DND-41 (cell line): ENCODE results near the gene GGT5.

Source experiments
- ATAC-seq: fragments of 200-7000 bp; cut with Tn5 transposase; 3 replicates; pipeline ENCODE4 v1.9.1; 2021; ENCODE audit warnings: low read depth; ENCODE audit not compliant: insufficient read depth
- DNase-seq: peaks from one replicate; pipeline ENCODE4 v3.0.0-alpha.2; 2020
- H2AFZ ChIP-seq: 2 replicates; pipeline ENCODE4 v1.6.0; 2012; ENCODE audit warnings: low read depth, low read length
- H3K27ac ChIP-seq: 2 replicates; pipeline ENCODE4 v1.5.1; 2012; ENCODE audit warnings: low read length, inconsistent platforms
- H3K27me3 ChIP-seq: fragments of 200-600 bp; sonication (generic); 2 replicates; pipeline ENCODE4 v1.6.0; 2012; ENCODE audit warnings: low read length, mild to moderate bottlenecking, inconsistent platforms; ENCODE audit not compliant: insufficient read depth, poor library complexity
- H3K36me3 ChIP-seq: 2 replicates; pipeline ENCODE4 v1.5.1; 2012; ENCODE audit warnings: low read length, inconsistent platforms; ENCODE audit not compliant: insufficient read depth
- H3K4me1 ChIP-seq: 2 replicates; pipeline ENCODE4 v1.5.1; 2012; ENCODE audit warnings: mild to moderate bottlenecking, low read length; ENCODE audit not compliant: insufficient read depth
- H3K4me2 ChIP-seq: 2 replicates; pipeline ENCODE4 v1.6.0; 2012; ENCODE audit warnings: mild to moderate bottlenecking, moderate library complexity, low read length, inconsistent platforms; ENCODE audit not compliant: insufficient read depth
- H3K4me3 ChIP-seq, 2 experiments: fragments of 200-600 bp in 1 of 2; shearing (Covaris generic) in 1 of 2; 2 replicates each; pipeline ENCODE4 v1.5.1; 2012 to 2016; ENCODE audit warnings: inconsistent platforms in 2 of 2, low read length in 2 of 2, mild to moderate bottlenecking in 2 of 2, low read depth in 1 of 2, moderate library complexity in 1 of 2
- H3K79me2 ChIP-seq: 2 replicates; pipeline ENCODE4 v1.6.0; 2012; ENCODE audit warnings: low read length, inconsistent platforms; ENCODE audit not compliant: insufficient read depth
- H3K9ac ChIP-seq: 2 replicates; pipeline ENCODE4 v1.6.0; 2012; ENCODE audit warnings: low read depth, mild to moderate bottlenecking, inconsistent platforms, low read length, moderate library complexity
- H3K9me3 ChIP-seq: 2 replicates; pipeline ENCODE4 v1.5.1; 2012; ENCODE audit warnings: low read length, moderate library complexity, mild to moderate bottlenecking, inconsistent platforms; ENCODE audit not compliant: insufficient read depth, severe bottlenecking
- H4K20me1 ChIP-seq: 2 replicates; pipeline ENCODE4 v1.6.0; 2012; ENCODE audit warnings: low read length; ENCODE audit not compliant: insufficient read depth
- CTCF ChIP-seq: IDR thresholded peaks from 2 replicates; pipeline ENCODE4 v1.5.1; 2012; ENCODE audit warnings: borderline replicate concordance, low read length, moderate library complexity, mild to moderate bottlenecking; ENCODE audit not compliant: poor library complexity, severe bottlenecking; ENCODE audit errors: extremely low read depth
- EZH2 ChIP-seq: IDR thresholded peaks from 3 replicates; pipeline ENCODE4 v1.6.1; 2012; ENCODE audit warnings: borderline replicate concordance, low read depth, mild to moderate bottlenecking, moderate library complexity, low read length, inconsistent platforms; ENCODE audit not compliant: severe bottlenecking

GGT5 gene

GRCh38 chr22:24224468-24224867, 20.4 kb downstream of the GGT5 start:
- H3K9me3 ChIP-seq, result peaks cover 5% of the 10 kb centered on the region
- H3K4me2 ChIP-seq, result no peak overlapping the region
- H3K4me3 ChIP-seq, result no peak overlapping the region
- no peaks in the 10 kb centered on the region for H3K4me1 ChIP-seq
- no peak overlapping the region for H3K27ac ChIP-seq
- H2AFZ ChIP-seq, result no peak overlapping the region
- no peak overlapping the region for H3K9ac ChIP-seq
- no peaks in the 10 kb centered on the region for H3K27me3 ChIP-seq
- no peak for DNase-seq
- no peak for ATAC-seq
- H3K79me2 ChIP-seq, result no peaks in the 10 kb centered on the region
- H4K20me1 ChIP-seq, result no peaks in the 10 kb centered on the region
- no peaks in the 10 kb centered on the region for H3K36me3 ChIP-seq
- TF ChIP-seq CTCF (no peak), EZH2 (no peak)

- Histone ChIP-seq H3K36me3 (no peaks in the 10 kb centered on the region), H3K79me2 (no peaks in the 10 kb centered on the region), H3K27me3 (no peaks in the 10 kb centered on the region), H3K9me3 (peaks cover 2% of the 10 kb centered on the region), H3K4me1 (no peaks in the 10 kb centered on the region), H3K4me3 (no peak overlapping the region), H3K4me2 (no peak overlapping the region), H2AFZ (no peak overlapping the region), H3K9ac (no peak overlapping the region), H4K20me1 (no peaks in the 10 kb centered on the region), H3K27ac (no peak overlapping the region)
- ATAC-seq (no peak), DNase-seq (no peak)
- TF ChIP-seq CTCF, result no peak
- TF ChIP-seq EZH2, result no peak
Measured at GRCh38 chr22:24219750-24220149, 25.1 kb downstream of the GGT5 start.

GRCh38 chr22:24217384-24217783, 27.5 kb downstream of the GGT5 start:
- Histone ChIP-seq H3K4me1 (no peaks in the 10 kb centered on the region), H3K36me3 (no peaks in the 10 kb centered on the region), H3K27me3 (no peaks in the 10 kb centered on the region), H3K9me3 (no peaks in the 10 kb centered on the region), H2AFZ (no peak overlapping the region), H4K20me1 (no peaks in the 10 kb centered on the region), H3K27ac (no peak overlapping the region), H3K79me2 (no peaks in the 10 kb centered on the region), H3K4me3 (no peak overlapping the region), H3K4me2 (no peak overlapping the region), H3K9ac (no peak overlapping the region)
- no peak for DNase-seq
- no peak for ATAC-seq
- no peak for TF ChIP-seq CTCF
- TF ChIP-seq EZH2, result no peak
